ENCODE measurements around the gene SLC45A1.

- TF ChIP-seq, protein P1, sequence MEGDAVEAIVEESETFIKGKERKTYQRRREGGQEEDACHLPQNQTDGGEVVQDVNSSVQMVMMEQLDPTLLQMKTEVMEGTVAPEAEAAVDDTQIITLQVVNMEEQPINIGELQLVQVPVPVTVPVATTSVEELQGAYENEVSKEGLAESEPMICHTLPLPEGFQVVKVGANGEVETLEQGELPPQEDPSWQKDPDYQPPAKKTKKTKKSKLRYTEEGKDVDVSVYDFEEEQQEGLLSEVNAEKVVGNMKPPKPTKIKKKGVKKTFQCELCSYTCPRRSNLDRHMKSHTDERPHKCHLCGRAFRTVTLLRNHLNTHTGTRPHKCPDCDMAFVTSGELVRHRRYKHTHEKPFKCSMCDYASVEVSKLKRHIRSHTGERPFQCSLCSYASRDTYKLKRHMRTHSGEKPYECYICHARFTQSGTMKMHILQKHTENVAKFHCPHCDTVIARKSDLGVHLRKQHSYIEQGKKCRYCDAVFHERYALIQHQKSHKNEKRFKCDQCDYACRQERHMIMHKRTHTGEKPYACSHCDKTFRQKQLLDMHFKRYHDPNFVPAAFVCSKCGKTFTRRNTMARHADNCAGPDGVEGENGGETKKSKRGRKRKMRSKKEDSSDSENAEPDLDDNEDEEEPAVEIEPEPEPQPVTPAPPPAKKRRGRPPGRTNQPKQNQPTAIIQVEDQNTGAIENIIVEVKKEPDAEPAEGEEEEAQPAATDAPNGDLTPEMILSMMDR (IDR thresholded peaks at IDR 0.05), result no peak
- TF ChIP-seq POLR2A (IDR thresholded peaks at IDR 0.05), result no peak
Measured at GRCh38 chr1:8365661-8366362, 47.9 kb downstream of the SLC45A1 start.

Measured in heart left ventricle (tissue), 13 donors.